NT2/D1 (cell line): ENCODE data around the gene COL9A3.

Experiments
- SUZ12 ChIP-seq: IDR thresholded peaks from 2 replicates; pipeline ENCODE4 v1.6.1; 2011; ENCODE audit not compliant: insufficient read length, insufficient read depth; ENCODE audit errors: extremely low read depth
- YY1 ChIP-seq: IDR thresholded peaks from 2 replicates; pipeline ENCODE4 v1.6.1; 2011; ENCODE audit not compliant: insufficient read length, insufficient read depth
- ZNF274 ChIP-seq: IDR thresholded peaks from 2 replicates; pipeline ENCODE4 v1.6.1; 2011; ENCODE audit warnings: mild to moderate bottlenecking, low read depth, low read length

DNA sequence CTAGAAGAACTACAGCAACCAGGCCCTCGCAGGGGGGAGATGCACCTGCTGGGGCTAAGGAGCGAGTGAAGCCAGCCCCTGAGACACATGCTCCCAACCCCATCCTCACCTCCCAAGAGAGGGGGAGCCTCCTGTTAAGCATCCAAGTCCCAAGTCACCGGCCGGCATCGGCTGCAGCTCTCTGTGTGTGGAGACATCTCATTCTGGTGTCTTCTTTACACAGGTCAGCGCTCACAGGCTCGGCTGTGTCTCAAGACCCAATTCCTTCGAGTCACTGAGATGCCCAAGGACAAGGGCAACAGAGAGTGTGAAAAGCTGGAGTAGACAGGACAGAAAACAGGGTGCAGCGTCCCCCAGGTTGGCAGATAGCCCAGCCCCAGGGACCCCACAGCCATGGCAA is 41.6 kb upstream of the COL9A3 start:
- TF ChIP-seq YY1 (no peak), ZNF274 (no peak), SUZ12 (no peak)
